H1 (cell line): ENCODE results near the gene GREB1L. TPM values are rescaled to one million over a fixed set of nuclear protein-coding genes. Genes with fewer than 3 reads are reported as not detected.

ENCODE experiments used
- CTCF ChIA-PET: fragments of 300-600 bp; sonication (Branson Sonifier 250); formaldehyde crosslinking; loops from one replicate; lab custom pipeline; 2021; ENCODE audit not compliant: partially characterized antibody; lab: Charles Lee
- POLR2A ChIA-PET: fragments of 300-600 bp; sonication (Branson Sonifier 250); formaldehyde crosslinking; loops from one replicate; lab custom pipeline; 2021; ENCODE audit warnings: inconsistent platforms; ENCODE audit not compliant: partially characterized antibody; lab: Charles Lee
- DNase-seq, 2 experiments: peaks; one replicate each; pipeline versions ENCODE4 v3.0.0 to v3.0.0-alpha.2; 2010 to 2022; ENCODE audit warnings: low spot score in 2 of 2, low read depth in 1 of 2, mixed read lengths in 1 of 2
- FAIRE-seq: peaks from 2 replicates; lab custom pipeline; 2011; peaks lifted over from hg19 to GRCh38; lab: Jason Lieb, UNC
- H2AFZ ChIP-seq: 2 replicates; pipeline ENCODE4 v1.8.1; 2012; ENCODE audit warnings: low read length, inconsistent platforms
- H2AK5ac ChIP-seq: 2 replicates; pipeline ENCODE4 v1.6.1; 2013; ENCODE audit warnings: low read depth, low read length
- H2BK120ac ChIP-seq: replicated peaks from 2 replicates; pipeline ENCODE3; 2013; ENCODE audit warnings: low read depth, low read length, inconsistent platforms
- H2BK12ac ChIP-seq: 2 replicates; pipeline ENCODE4 v1.6.1; 2013; ENCODE audit warnings: low read depth, low read length
- H2BK15ac ChIP-seq: 2 replicates; pipeline ENCODE4 v1.6.1; 2013; ENCODE audit warnings: low read length
- H2BK20ac ChIP-seq: 2 replicates; pipeline ENCODE4 v1.6.1; 2013; ENCODE audit warnings: low read length
- H2BK5ac ChIP-seq: 2 replicates; pipeline ENCODE4 v1.6.1; 2013; ENCODE audit warnings: low read depth, low read length
- H3K14ac ChIP-seq: 2 replicates; pipeline ENCODE4 v1.6.1; 2013; ENCODE audit warnings: inconsistent platforms; ENCODE audit not compliant: insufficient read length
- H3K18ac ChIP-seq: 2 replicates; pipeline ENCODE4 v1.6.1; 2013; ENCODE audit warnings: low read length; ENCODE audit errors: extremely low read depth
- H3K23ac ChIP-seq: 2 replicates; pipeline ENCODE4 v1.6.1; 2013; ENCODE audit warnings: inconsistent platforms; ENCODE audit not compliant: insufficient read length
- H3K23me2 ChIP-seq: 2 replicates; pipeline ENCODE4 v1.6.1; 2013; ENCODE audit warnings: low read depth, low read length
- H3K27ac ChIP-seq: 2 replicates; pipeline ENCODE4 v1.6.1; 2011; ENCODE audit warnings: low read depth, low read length, inconsistent platforms
- H3K27me3 ChIP-seq, 4 experiments: replicated peaks in 1 of 4; 1 replicate in 1 of 4; 2 replicates in 3 of 4; pipeline versions ENCODE4 v1.6.1 to v1.8.1; 2011 to 2013; ENCODE audit warnings: low read length in 3 of 4, mild to moderate bottlenecking in 3 of 4, inconsistent platforms in 2 of 4, mixed read lengths in 2 of 4, moderate library complexity in 1 of 4; ENCODE audit not compliant: control insufficient read depth in 3 of 4, insufficient read depth in 3 of 4; ENCODE audit errors: extremely low read depth in 1 of 4
- H3K36me3 ChIP-seq, 4 experiments: 2 replicates each; pipeline versions ENCODE4 v1.6.1 to v1.8.1; 2011 to 2013; ENCODE audit warnings: mild to moderate bottlenecking in 4 of 4, low read length in 3 of 4, moderate library complexity in 2 of 4, control low read depth in 1 of 4, inconsistent platforms in 1 of 4; ENCODE audit not compliant: insufficient read depth in 4 of 4, control insufficient read depth in 2 of 4
- H3K4ac ChIP-seq: replicated peaks from 2 replicates; pipeline ENCODE3; 2013; ENCODE audit warnings: low read length, low read depth, mixed read lengths, inconsistent platforms; ENCODE audit not compliant: insufficient read length
- H3K4me1 ChIP-seq, 4 experiments: replicated peaks in 1 of 4; 1 replicate in 1 of 4; 2 replicates in 3 of 4; pipeline versions ENCODE4 v1.6.1 to v1.8.1; 2011 to 2013; ENCODE audit warnings: low read length in 3 of 4, inconsistent platforms in 2 of 4, mixed read lengths in 1 of 4; ENCODE audit not compliant: insufficient read depth in 4 of 4, control insufficient read depth in 3 of 4
- H3K4me2 ChIP-seq, 2 experiments: 2 replicates each; pipeline versions ENCODE4 v1.6.1 to v1.8.1; 2011 to 2013; ENCODE audit warnings: low read depth in 2 of 2, low read length in 2 of 2, control low read depth in 1 of 2, inconsistent platforms in 1 of 2, mild to moderate bottlenecking in 1 of 2; ENCODE audit not compliant: insufficient read depth in 1 of 2
- H3K4me3 ChIP-seq, 4 experiments: fragments of 200-600, 300-600 bp in 1 of 4; sonication (generic), shearing (Covaris generic), sonication (Bioruptor Twin) in 1 of 4; 2 replicates each; pipeline versions ENCODE4 v1.5.1 to v1.8.1; 2011 to 2016; ENCODE audit warnings: low read length in 4 of 4, low read depth in 3 of 4, control low read depth in 2 of 4, inconsistent platforms in 2 of 4, mild to moderate bottlenecking in 2 of 4, mixed read lengths in 1 of 4, moderate library complexity in 1 of 4; ENCODE audit not compliant: insufficient read depth in 2 of 4; ENCODE audit errors: extremely low read depth in 1 of 4
- H3K56ac ChIP-seq: replicated peaks from 2 replicates; pipeline ENCODE3; 2013; ENCODE audit warnings: low read depth, mild to moderate bottlenecking, mixed read lengths, low read length, inconsistent platforms; ENCODE audit not compliant: insufficient read length
- H3K79me1 ChIP-seq: 2 replicates; pipeline ENCODE4 v1.6.1; 2013; ENCODE audit warnings: low read depth, low read length, control low read depth
- H3K79me2 ChIP-seq, 2 experiments: 2 replicates each; pipeline versions ENCODE4 v1.6.1 to v1.8.1; 2012 to 2013; ENCODE audit warnings: low read length in 2 of 2, mild to moderate bottlenecking in 2 of 2, inconsistent platforms in 1 of 2; ENCODE audit not compliant: insufficient read depth in 2 of 2, control insufficient read depth in 1 of 2
- H3K9ac ChIP-seq, 4 experiments: replicated peaks in 1 of 4; 1 replicate in 1 of 4; 2 replicates in 3 of 4; pipeline versions ENCODE4 v1.6.1 to v1.8.1; 2011 to 2013; ENCODE audit warnings: low read depth in 3 of 4, low read length in 3 of 4, control low read depth in 2 of 4, mild to moderate bottlenecking in 2 of 4, moderate library complexity in 2 of 4, inconsistent platforms in 1 of 4; ENCODE audit errors: extremely low read depth in 1 of 4
- H3K9me3 ChIP-seq, 2 experiments: 2 replicates each; pipeline versions ENCODE4 v1.6.1 to v1.8.1; 2012 to 2013; ENCODE audit warnings: mild to moderate bottlenecking in 2 of 2, moderate library complexity in 2 of 2, control low read depth in 1 of 2, inconsistent platforms in 1 of 2, low read depth in 1 of 2, low read length in 1 of 2, mixed read lengths in 1 of 2; ENCODE audit not compliant: insufficient read depth in 2 of 2
- H4K20me1 ChIP-seq, 2 experiments: replicated peaks in 1 of 2; 2 replicates each; pipeline versions ENCODE3 to v1.8.1; 2011 to 2013; ENCODE audit warnings: inconsistent platforms in 2 of 2, low read length in 2 of 2, mild to moderate bottlenecking in 1 of 2; ENCODE audit not compliant: insufficient read depth in 2 of 2, control insufficient read depth in 1 of 2
- H4K5ac ChIP-seq: 2 replicates; pipeline ENCODE4 v1.6.1; 2013; ENCODE audit warnings: low read length, low read depth, mixed read lengths, inconsistent platforms; ENCODE audit not compliant: insufficient read length
- H4K8ac ChIP-seq: 2 replicates; pipeline ENCODE4 v1.8.0; 2013; ENCODE audit warnings: mild to moderate bottlenecking, moderate library complexity, low read length, inconsistent platforms; ENCODE audit not compliant: insufficient read depth; ENCODE audit errors: extremely low read depth
- H4K91ac ChIP-seq: replicated peaks from 2 replicates; pipeline ENCODE3; 2013; ENCODE audit warnings: low read length, mixed read lengths, inconsistent platforms; ENCODE audit not compliant: insufficient read length
- CTCF ChIP-seq, 3 experiments: IDR thresholded peaks; 1 replicate in 2 of 3; 2 replicates in 1 of 3; pipeline versions ENCODE4 v1.5.1 to v1.6.1; 2011; ENCODE audit warnings: low read length in 3 of 3, mild to moderate bottlenecking in 3 of 3, inconsistent platforms in 2 of 3, low read depth in 1 of 3, moderate library complexity in 1 of 3; ENCODE audit not compliant: insufficient read depth in 1 of 3; ENCODE audit errors: control extremely low read depth in 1 of 3
- EZH2 ChIP-seq: fragments of 200-600 bp; sonication (generic); IDR thresholded peaks from 2 replicates; pipeline ENCODE4 v1.7.1; 2012; ENCODE audit warnings: low read depth, mild to moderate bottlenecking, moderate library complexity, low read length, inconsistent platforms; ENCODE audit not compliant: severe bottlenecking
- HDAC6 ChIP-seq: IDR thresholded peaks from one replicate; pipeline ENCODE4 v1.7.1; 2012; ENCODE audit warnings: low read depth, mild to moderate bottlenecking, inconsistent platforms, low read length, moderate library complexity
- RFX5 ChIP-seq: IDR thresholded peaks from 2 replicates; pipeline ENCODE4 v1.6.1; 2011; ENCODE audit warnings: low read depth, low read length, improper control_type of control experiment, borderline replicate concordance
- SP1 ChIP-seq: IDR thresholded peaks from 2 replicates; pipeline ENCODE4 v1.6.1; 2011; ENCODE audit warnings: low read depth, low read length
- SP4 ChIP-seq: IDR thresholded peaks from 2 replicates; pipeline ENCODE4 v1.6.1; 2012; ENCODE audit warnings: low read length, inconsistent platforms
- SRF ChIP-seq: IDR thresholded peaks from 2 replicates; pipeline ENCODE4 v1.6.1; 2011; ENCODE audit warnings: mild to moderate bottlenecking, low read depth, low read length, moderate library complexity
- TAF7 ChIP-seq: optimal IDR thresholded peaks from 2 replicates; pipeline ENCODE3; 2011; ENCODE audit warnings: low read depth, mild to moderate bottlenecking, inconsistent platforms, low read length, moderate library complexity, borderline replicate concordance
- WGBS, 2 experiments: shearing (Covaris generic) in 1 of 2; methylation state at CpG; one replicate each; pipeline versions ENCODE4 v1.1.6 to v1.1.7; 2013 to 2015; ENCODE audit warnings: low lambda C conversion rate in 2 of 2, mixed read lengths in 2 of 2, inconsistent platforms in 1 of 2, low coverage in 1 of 2, missing lambda C conversion rate in 1 of 2; ENCODE audit not compliant: insufficient replicate concordance in 2 of 2, insufficient coverage in 1 of 2, insufficient read length in 1 of 2; ENCODE audit errors: extremely low coverage in 1 of 2, missing lambda C conversion rate in 1 of 2; 5-methylcytosine and 5-hydroxymethylcytosine counted together
- polyA plus RNA-seq, 7 experiments: library from polyadenylated mRNA; depleted of rRNA in 3 of 7; stranded (reverse) in 5 of 7; unstranded in 2 of 7; fragments of >200 nt in 5 of 7; fragments of 200-250 nt in 2 of 7; gene quantifications; 1 replicate in 5 of 7; 2 replicates in 1 of 7; 4 replicates in 1 of 7; pipeline versions ENCODE4 v1.2.1 to v1.2.3, GENCODE V29; 2011 to 2013; ENCODE audit warnings: missing spikeins in 2 of 7, mixed read lengths in 2 of 7
- total RNA-seq: library from RNA; stranded (reverse); fragmentation: NEBNext Ultra II Directional; extraction: Animal tissue kit (Norgen Biotek cat#: 25700); gene quantifications from 2 replicates; pipeline ENCODE4 v1.2.1, GENCODE V29; 2021
- TF ChIP-seq, protein P1 (sequence below): IDR thresholded peaks from 2 replicates; pipeline ENCODE4 v1.6.1; 2012; ENCODE audit warnings: inconsistent platforms

GREB1L gene
- total and polyA plus RNA-seq, 2 of the 8 experiments (the other 6 are each of a cell fraction or from before 2014, with no cell fraction given), result 0.34 to 1.6 TPM

DNA sequence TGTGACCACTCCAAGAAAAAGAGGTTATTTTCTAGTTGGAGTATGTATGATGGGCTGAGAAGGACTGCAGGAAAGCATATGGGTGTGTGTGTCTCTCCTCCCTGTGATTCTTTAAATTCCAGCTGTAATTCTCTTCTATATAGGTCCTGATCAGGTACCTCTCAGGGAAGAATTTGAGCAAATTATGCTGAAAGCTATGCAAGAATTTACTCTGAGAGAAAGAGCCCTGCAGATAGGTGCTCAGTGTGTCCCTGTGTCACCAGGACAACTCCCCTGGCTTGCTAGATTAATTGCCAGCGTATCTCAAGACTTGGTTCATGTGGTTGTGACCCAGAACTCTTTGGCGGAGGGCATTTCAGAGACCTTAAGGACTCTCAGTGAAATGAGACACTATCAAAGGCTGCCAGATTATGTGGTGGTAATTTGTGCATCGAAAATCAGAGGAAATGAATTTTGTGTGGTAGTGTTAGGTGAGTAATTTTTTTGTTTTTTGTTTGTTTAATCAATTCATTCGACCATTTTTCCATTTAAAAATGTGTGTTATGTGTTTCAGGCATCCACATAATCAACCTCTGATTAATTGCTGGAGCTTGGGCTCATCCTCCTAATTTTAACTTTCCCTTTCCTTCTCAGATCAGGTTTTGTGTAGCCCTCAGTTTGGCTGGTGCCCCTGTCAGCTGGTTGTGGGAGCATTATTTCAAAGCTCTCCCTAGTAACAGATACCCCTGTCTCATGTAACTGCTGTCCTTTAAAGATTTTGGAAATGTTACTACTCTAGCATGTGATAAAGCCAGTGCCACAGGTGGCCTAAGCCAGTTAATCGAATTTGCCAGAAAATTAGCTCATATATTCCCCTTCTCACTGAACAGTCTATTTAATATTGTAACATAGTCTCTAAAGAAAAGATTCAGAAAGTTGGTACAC lies 207.6 kb downstream of the GREB1L start:
- no peak overlapping the region for H2BK5ac ChIP-seq
- H2AK5ac ChIP-seq, result no peak overlapping the region
- 84% methylated on average over 5 of the region's 5 CpGs; no CpG with 5 or more reads in 1 of the 2 experiments for WGBS, 2 experiments
- H4K5ac ChIP-seq, result no peak overlapping the region
- H3K23me2 ChIP-seq, result no peaks in the 10 kb centered on the region
- no peak overlapping the region for H2BK20ac ChIP-seq
- H2BK15ac ChIP-seq, result no peak overlapping the region
- ChIA-PET CTCF (interaction anchor here (1.1 to 2.0 kb wide), 4 partner anchors 29 to 258 kb away, joined by 3 to 10 read pairs (median 4); no protein-coding TSS in a partner anchor), POLR2A (no interaction called here)
- no peak overlapping the region for H3K4me2 ChIP-seq
- no peaks in the 10 kb centered on the region for H3K27me3 ChIP-seq
- H3K4me1 ChIP-seq, result peaks cover 0 to 3% (median 0%) of the 10 kb centered on the region in 4 experiments; a peak in 1 of 7 replicates
- H3K18ac ChIP-seq, result no peak overlapping the region
- no peak overlapping the region for H3K4ac ChIP-seq
- no peaks in the 10 kb centered on the region for H3K79me1 ChIP-seq
- FAIRE-seq (no peak), DNase-seq (no peak)
- no peak overlapping the region for H3K14ac ChIP-seq
- H3K27ac ChIP-seq, result no peak overlapping the region
- peaks cover 0 to 7% (median 2%) of the 10 kb centered on the region in 4 experiments; a peak in 2 of 8 replicates for H3K36me3 ChIP-seq
- H3K23ac ChIP-seq, result no peak overlapping the region
- no peak overlapping the region for H4K8ac ChIP-seq
- no peak for TF ChIP-seq HDAC6
- no peak for TF ChIP-seq RFX5
- TF ChIP-seq CTCF (IDR thresholded peaks at IDR 0.05; ENCODE audit: control extremely low read depth in 1 of 3, insufficient read depth in 1 of 3, low read depth in 1 of 3, low read length in 3 of 3), result no peak
- no peak for TF ChIP-seq SP1
- no peak for TF ChIP-seq EZH2
- no peak for TF ChIP-seq SP4
- TF ChIP-seq TAF7, result no peak
- TF ChIP-seq, protein P1, sequence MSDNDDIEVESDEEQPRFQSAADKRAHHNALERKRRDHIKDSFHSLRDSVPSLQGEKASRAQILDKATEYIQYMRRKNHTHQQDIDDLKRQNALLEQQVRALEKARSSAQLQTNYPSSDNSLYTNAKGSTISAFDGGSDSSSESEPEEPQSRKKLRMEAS, result no peak
- no peak for TF ChIP-seq SRF
- no peaks in the 10 kb centered on the region for H3K79me2 ChIP-seq
- no peak overlapping the region for H3K9ac ChIP-seq
- H2BK120ac ChIP-seq, result no peak overlapping the region
- no peak overlapping the region for H2AFZ ChIP-seq
- no peak overlapping the region for H2BK12ac ChIP-seq
- no peak overlapping the region for H4K91ac ChIP-seq
- H3K9me3 ChIP-seq, result no peaks in the 10 kb centered on the region
- H3K56ac ChIP-seq, result no peak overlapping the region
- H4K20me1 ChIP-seq, result no peaks in the 10 kb centered on the region
- no peak overlapping the region for H3K4me3 ChIP-seq
